Left kidney (tissue), 2 donors: ENCODE results near the gene CSNK2B. TPM values are rescaled to one million over a fixed set of nuclear protein-coding genes. Genes with fewer than 3 reads are reported as not detected.
A peak's percentile ranks its signal among the peaks of the same experiment; 100 is the strongest.
"Not testable (repeated sequence)": the region's sequence is repeated elsewhere in the genome, so short reads cannot be mapped to it uniquely, and the experiment has no call there.

Experiments used
- DNase-seq: peaks from one replicate; pipeline ENCODE4 v3.0.0-alpha.2; 2013
- polyA plus RNA-seq: library from polyadenylated mRNA; unstranded; fragments of 120-200 nt; gene quantifications from one replicate; pipeline ENCODE4 v1.2.1, GENCODE V29; 2013; ENCODE audit not compliant: insufficient read length

Gene CSNK2B
- polyA plus RNA-seq, 1 donor: 237 TPM

GRCh38 chr6:31687860-31688693 is 22.2 kb downstream of the CSNK2B start:
- DNase-seq: no peak

DNA sequence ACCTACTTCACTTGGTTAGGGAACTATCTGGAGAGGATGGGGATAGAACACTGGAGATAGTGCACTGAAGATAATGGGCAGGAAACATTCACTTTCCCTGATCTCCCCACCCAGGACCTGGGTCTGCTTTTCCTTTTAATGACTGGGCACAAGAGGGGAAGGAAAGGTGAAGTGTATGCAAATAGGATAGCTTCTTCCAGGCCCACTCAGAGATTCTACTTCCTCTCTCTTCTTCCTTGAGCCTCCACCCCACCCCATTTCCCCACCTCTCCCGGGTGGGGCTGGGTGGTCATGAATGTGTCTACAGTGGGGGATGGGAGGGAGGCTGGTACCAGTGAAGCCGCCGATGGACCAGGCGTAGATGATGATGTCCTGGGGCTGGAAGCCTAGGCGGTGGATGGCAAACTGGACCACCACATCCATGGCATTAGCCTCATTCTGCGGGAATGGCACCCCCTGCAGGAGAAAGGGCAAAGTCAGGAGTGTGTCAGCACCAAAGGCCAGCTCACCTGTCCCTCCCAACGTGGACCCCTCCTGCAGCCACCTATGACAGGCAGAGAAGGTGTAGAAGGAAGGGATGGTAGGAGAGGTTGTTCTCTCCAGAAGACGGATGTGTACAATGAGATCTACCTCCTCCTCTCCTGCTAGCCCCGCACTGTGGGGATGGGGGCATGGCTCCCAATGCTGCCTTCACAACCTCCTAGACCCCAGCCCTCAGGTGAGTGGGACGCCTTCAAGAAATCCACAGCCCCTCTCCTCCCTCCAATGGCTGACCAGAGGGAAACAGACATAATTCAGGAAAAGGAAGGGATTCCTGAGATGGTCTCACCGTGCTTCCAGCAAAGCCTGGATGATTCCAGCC is 23.6 kb downstream of the CSNK2B start:
- no peak for DNase-seq

DNA sequence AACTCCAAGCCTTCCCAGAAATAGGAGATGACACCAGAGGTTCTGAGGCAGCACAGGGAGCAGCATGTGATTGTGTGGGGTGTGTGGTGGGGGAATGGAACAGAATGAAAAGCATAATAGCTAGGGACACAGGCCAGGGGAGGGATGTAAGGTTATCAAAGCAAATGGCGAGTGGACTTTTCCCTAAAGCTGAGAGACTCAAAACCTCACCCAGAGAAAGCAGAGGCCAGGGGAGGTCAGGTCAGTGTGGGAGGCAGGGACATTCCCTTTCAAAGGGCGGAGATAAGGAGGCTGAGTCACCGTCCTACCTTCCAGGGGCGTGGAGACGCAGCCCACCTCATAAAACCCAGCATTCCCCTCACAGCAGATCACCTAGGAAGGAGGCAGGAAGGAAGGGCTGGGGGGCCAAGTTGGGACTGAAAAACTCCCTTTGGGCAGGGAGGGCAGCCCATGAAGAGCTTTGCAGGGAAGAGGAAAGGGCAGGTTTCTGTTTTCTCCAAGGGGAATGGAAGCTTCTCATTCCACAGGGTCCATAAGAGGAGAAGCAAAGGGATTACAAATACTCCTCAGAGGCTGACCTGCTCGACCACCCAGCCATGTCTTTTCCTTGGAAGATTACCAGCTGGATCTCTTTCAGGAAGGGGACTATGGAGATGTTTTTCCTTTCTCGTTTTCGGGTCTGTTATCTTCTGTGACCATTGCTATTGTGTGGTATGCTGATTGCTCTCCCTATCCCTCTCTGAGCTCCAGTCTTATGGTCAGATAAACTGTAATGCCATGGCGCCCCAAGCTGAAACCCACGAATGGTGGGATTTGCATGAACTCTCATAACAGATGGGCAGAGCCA is 24.6 kb downstream of the CSNK2B start:
- no peak for DNase-seq

- no peak for DNase-seq
Measured at GRCh38 chr6:31691078-31691463, 25.2 kb downstream of the CSNK2B start.

DNA sequence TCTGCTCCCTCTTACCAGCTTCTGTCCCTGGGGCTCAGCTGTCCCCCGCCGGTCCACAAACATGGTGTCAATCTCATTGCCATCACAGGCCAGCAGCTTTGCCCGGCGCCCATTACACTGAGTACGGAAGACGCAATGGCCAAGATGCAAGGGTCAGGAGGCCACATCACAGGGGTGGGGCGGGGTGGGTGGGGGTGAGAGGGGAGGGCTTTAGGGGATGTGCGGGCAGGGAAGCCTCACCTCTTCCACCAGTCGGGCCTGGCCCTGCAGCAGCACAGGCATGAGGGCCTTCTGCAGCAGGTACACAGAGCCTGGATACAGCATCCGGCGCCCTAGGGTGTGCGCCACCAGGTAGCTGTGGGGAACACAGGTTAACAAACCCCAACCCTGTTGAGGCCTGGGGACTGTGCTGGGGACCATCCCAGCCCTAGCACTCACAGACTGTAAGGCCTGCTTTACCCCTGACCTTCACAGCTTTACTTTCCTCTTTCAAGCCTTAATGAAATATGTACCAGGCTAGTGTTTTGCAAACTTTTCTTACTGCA is 25.8 kb downstream of the CSNK2B start:
- DNase-seq: no peak

- no peak for DNase-seq
Measured at GRCh38 chr6:31692353-31692752, 26.5 kb downstream of the CSNK2B start.

DNA sequence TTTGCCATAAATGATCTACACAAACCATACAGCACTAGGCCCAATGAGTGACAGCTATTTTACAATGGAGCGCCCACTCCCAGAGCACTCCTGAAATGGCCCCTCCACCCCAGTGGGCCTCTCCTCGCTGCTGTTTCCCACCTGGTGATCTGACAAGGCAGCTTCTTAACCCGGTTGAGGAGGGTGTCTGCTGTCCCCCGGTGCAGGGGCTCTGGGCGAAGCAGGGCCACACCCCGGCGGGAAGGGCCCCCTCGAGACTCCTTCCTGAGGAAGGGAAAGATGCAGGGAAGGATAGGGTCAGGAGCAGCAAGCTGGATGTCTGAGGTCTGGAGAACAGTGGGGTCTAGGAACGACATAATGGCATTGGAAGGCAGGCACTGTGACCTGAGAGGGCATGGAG is 27.0 kb downstream of the CSNK2B start:
- DNase-seq: no peak

- DNase-seq: no peak
Measured at GRCh38 chr6:31693535-31693934, 27.7 kb downstream of the CSNK2B start.

DNA sequence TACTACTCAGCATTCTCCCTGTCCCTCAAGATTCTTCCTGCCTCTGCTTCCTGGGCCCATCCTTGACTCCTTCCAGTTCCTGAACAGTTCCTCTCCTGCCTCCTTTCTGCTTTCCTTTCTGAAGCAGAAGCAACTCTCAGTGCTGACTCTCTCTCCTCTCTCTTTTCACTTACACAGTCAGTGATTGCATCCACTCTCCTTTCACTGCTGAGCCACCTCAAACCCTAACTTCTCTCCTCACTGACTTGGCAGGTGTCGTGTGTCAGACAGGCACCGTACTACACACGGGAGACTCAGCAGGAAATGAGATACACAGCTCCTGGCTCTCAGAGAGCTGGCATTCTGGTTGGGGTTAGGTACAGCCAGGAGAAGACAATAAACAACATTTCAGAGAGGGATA is 31.7 kb downstream of the CSNK2B start:
- DNase-seq: no peak

DNA sequence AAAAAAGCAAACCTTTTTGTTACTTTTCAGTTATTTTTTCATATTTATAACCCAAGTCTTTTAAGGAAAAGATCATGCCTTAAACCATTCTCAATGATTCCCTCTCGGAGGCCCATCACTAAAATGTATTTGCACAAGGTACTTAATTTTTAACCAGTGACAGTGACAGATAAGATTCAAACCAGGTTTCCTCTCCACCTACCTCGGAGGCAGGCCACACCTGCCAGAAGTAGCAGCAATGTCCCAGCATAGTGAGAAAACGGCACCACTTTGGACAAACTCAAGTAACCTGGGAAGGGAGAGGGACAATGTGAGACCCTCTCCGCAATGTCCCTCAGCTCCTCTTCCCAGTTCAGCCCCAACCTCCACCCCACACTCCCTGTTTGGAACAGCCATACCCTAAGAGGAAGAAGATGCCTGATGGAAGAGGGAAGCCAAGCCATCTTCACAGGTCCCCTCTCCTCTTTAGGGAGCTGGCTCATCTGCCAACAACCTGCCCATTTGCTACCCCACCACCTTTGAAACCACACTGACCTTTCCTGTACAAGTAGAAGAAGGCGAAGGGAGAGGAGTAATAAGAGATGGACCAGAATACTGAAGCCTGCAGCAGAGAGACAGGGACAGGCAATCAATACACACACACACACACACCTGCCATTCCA is 35.0 kb downstream of the CSNK2B start:
- no peak for DNase-seq

- no peak for DNase-seq
Measured at GRCh38 chr6:31701666-31702404, 36.0 kb downstream of the CSNK2B start.

GRCh38 chr6:31702405-31702818 is 36.5 kb downstream of the CSNK2B start:
- DNase-seq: no peak

- peak; percentile 99 for DNase-seq
Measured at GRCh38 chr6:31702819-31703716, 37.2 kb downstream of the CSNK2B start, which contains the start of gene ABHD16A. Gene ABHD16A (minus strand): TSS chr6:31703324. CDS start chr6:31703281, 43 bp downstream.

- DNase-seq: no peak
Measured at GRCh38 chr6:31705931-31706330, 40.1 kb downstream of the CSNK2B start.

GRCh38 chr6:31706599-31706998 is 40.7 kb downstream of the CSNK2B start, which contains the start of gene LY6G6F:
Gene LY6G6F (plus strand): TSS chr6:31706866. CDS start chr6:31706907, 41 bp downstream.
- no peak for DNase-seq

DNA sequence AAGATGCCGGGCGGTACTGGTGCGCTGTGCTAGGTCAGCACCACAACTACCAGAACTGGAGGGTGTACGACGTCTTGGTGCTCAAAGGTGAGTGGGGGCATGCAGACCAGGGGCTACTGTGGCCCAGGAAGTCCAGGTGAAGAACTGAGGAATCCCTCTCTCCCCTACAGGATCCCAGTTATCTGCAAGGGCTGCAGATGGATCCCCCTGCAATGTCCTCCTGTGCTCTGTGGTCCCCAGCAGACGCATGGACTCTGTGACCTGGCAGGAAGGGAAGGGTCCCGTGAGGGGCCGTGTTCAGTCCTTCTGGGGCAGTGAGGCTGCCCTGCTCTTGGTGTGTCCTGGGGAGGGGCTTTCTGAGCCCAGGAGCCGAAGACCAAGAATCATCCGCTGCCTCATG is 41.8 kb downstream of the CSNK2B start:
- no peak for DNase-seq

- DNase-seq: no peak
Measured at GRCh38 chr6:31708224-31708623, 42.3 kb downstream of the CSNK2B start.

- not testable (repeated sequence) for DNase-seq
Measured at GRCh38 chr6:31709157-31709556, 43.3 kb downstream of the CSNK2B start.

DNA sequence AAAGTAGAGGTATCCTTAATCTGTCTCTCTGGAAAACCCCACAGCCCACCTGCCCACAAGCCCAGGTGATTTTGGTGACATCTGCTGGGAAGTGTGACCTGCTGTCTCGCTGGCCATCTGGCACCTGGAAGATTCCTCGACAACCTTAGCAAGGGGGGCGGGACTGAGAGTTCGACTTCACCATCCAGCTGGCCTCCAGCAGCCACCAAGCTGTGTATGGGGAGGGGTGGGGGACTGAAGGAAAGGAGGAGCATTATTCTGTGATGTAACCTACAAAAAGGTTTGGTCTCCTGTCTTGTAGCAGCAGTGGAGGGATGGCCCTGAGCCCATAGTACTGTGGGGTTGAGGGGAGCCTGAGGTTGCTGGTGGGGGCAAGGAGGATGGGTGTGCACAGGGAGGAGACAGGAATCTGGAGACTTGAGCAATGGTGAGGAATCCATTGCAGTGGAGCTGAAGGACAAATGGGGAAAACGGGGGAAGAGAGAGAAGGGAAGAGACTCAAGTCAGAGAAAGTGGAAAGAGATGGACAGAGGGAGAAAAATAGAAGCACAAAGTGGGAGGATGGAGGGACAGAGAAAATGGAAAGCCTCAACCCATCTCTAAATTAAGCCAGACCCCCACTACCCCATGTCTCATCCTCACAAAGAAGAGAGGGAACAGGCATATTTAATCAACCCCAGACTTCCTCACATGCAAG is 44.8 kb downstream of the CSNK2B start:
- no peak for DNase-seq
